ENCODE results near the gene SGSM1. TPM values are rescaled to one million over a fixed set of nuclear protein-coding genes. Genes with fewer than 3 reads are reported as not detected.

Gene SGSM1
- total and polyA plus RNA-seq, 2 experiments from 2014 or later = 0.39 TPM; not detected in 1

- Histone ChIP-seq H3K4me1 (ENCODE audit: low read depth) (no peaks in the 10 kb centered on the region), H3K9me3 (ENCODE audit: low read depth) (no peaks in the 10 kb centered on the region), H3K27me3 (no peaks in the 10 kb centered on the region), H3K27ac (no peak overlapping the region), H3K4me3 (no peak overlapping the region), H3K36me3 (no peaks in the 10 kb centered on the region)
- no peak for TF ChIP-seq CTCF (IDR thresholded peaks at IDR 0.05; ENCODE audit: low read depth, low read length)
- DNase-seq (ENCODE audit: low read depth in 1 of 2, low spot score in 1 of 2) = no peak
These were observed 13.5 kb downstream of the SGSM1 start for GRCh38 chr22:24819487-24819886.

- TF ChIP-seq CTCF (IDR thresholded peaks at IDR 0.05; ENCODE audit: low read depth, low read length) = no peak
- no peaks in the 10 kb centered on the region for H3K27me3 ChIP-seq
- no peak overlapping the region for H3K27ac ChIP-seq
- H3K36me3 ChIP-seq = no peaks in the 10 kb centered on the region
- H3K4me3 ChIP-seq = no peak overlapping the region
- no peaks in the 10 kb centered on the region for H3K9me3 ChIP-seq (ENCODE audit: low read depth)
- no peaks in the 10 kb centered on the region for H3K4me1 ChIP-seq (ENCODE audit: low read depth)
- peak in 1 of 2 donors; percentile 68 for DNase-seq (ENCODE audit: low read depth in 1 of 2, low spot score in 1 of 2)
These were observed 14.0 kb downstream of the SGSM1 start for GRCh38 chr22:24819911-24820461.

GRCh38 chr22:24822471-24822870, 16.5 kb downstream of the SGSM1 start:
- no peak overlapping the region for H3K27ac ChIP-seq
- H3K4me1 ChIP-seq (ENCODE audit: low read depth) = no peaks in the 10 kb centered on the region
- H3K27me3 ChIP-seq = no peaks in the 10 kb centered on the region
- H3K4me3 ChIP-seq = no peak overlapping the region
- TF ChIP-seq CTCF (IDR thresholded peaks at IDR 0.05; ENCODE audit: low read depth, low read length) = no peak
- DNase-seq (ENCODE audit: low read depth in 1 of 2, low spot score in 1 of 2) = no peak
- H3K36me3 ChIP-seq = no peaks in the 10 kb centered on the region
- no peaks in the 10 kb centered on the region for H3K9me3 ChIP-seq (ENCODE audit: low read depth)

GRCh38 chr22:24823787-24824186, 17.8 kb downstream of the SGSM1 start:
- TF ChIP-seq CTCF (IDR thresholded peaks at IDR 0.05; ENCODE audit: low read depth, low read length) = no peak
- Histone ChIP-seq H3K4me1 (ENCODE audit: low read depth) (no peaks in the 10 kb centered on the region), H3K27me3 (no peaks in the 10 kb centered on the region), H3K4me3 (no peak overlapping the region), H3K9me3 (ENCODE audit: low read depth) (no peaks in the 10 kb centered on the region), H3K36me3 (no peaks in the 10 kb centered on the region), H3K27ac (no peak overlapping the region)
- DNase-seq (ENCODE audit: low read depth in 1 of 2, low spot score in 1 of 2) = no peak

GRCh38 chr22:24824250-24824649, 18.2 kb downstream of the SGSM1 start:
- no peaks in the 10 kb centered on the region for H3K36me3 ChIP-seq
- DNase-seq (ENCODE audit: low read depth in 1 of 2, low spot score in 1 of 2) = no peak
- H3K4me1 ChIP-seq (ENCODE audit: low read depth) = no peaks in the 10 kb centered on the region
- H3K9me3 ChIP-seq (ENCODE audit: low read depth) = no peaks in the 10 kb centered on the region
- no peaks in the 10 kb centered on the region for H3K27me3 ChIP-seq
- no peak overlapping the region for H3K27ac ChIP-seq
- no peak for TF ChIP-seq CTCF (IDR thresholded peaks at IDR 0.05; ENCODE audit: low read depth, low read length)
- no peak overlapping the region for H3K4me3 ChIP-seq

- no peaks in the 10 kb centered on the region for H3K36me3 ChIP-seq
- no peaks in the 10 kb centered on the region for H3K4me1 ChIP-seq (ENCODE audit: low read depth)
- no peak for TF ChIP-seq CTCF (IDR thresholded peaks at IDR 0.05; ENCODE audit: low read depth, low read length)
- no peak overlapping the region for H3K27ac ChIP-seq
- DNase-seq (ENCODE audit: low read depth in 1 of 2, low spot score in 1 of 2) = no peak
- H3K4me3 ChIP-seq = no peak overlapping the region
- H3K9me3 ChIP-seq (ENCODE audit: low read depth) = no peaks in the 10 kb centered on the region
- no peaks in the 10 kb centered on the region for H3K27me3 ChIP-seq
These were observed 18.9 kb downstream of the SGSM1 start for GRCh38 chr22:24824915-24825314.

All from cardiac muscle cell (in vitro differentiated cells and primary cell).